ENCODE measurements around the gene CDKN3.

CDKN3 gene

DNA sequence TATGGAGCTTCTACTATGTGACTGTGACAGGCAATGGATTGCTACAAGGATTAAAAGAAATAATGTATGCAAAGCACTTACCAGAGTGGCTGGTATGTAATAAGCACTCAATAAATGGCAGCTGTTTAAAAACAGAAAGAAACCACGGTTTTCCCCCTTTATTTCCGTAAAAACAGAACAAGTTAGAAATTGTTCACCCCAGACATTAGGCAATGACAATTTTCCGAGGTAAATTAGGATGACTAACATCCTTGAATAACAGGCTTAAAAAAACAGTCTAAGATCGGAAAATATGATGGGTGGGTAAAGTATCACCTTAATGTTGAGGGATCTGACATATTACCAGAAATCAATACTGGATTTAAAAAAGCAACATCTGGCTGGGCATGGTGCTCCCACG, 65.2 kb downstream of the CDKN3 start:
- no peak for DNase-seq (ENCODE audit: low read depth, low spot score)
- POLR2A ChIA-PET, result interaction anchor here (0.6 kb wide), 1 partner anchor 1106 kb away, joined by 4 read pairs; no protein-coding TSS in a partner anchor
- CTCF ChIA-PET, result interaction anchor here (0.9 kb wide), 1 partner anchor 312 kb away, joined by 3 read pairs; no protein-coding TSS in a partner anchor
- H3K4me3 ChIP-seq (ENCODE audit: low read depth, low read length), result no peak overlapping the region
- TF ChIP-seq, protein P1, sequence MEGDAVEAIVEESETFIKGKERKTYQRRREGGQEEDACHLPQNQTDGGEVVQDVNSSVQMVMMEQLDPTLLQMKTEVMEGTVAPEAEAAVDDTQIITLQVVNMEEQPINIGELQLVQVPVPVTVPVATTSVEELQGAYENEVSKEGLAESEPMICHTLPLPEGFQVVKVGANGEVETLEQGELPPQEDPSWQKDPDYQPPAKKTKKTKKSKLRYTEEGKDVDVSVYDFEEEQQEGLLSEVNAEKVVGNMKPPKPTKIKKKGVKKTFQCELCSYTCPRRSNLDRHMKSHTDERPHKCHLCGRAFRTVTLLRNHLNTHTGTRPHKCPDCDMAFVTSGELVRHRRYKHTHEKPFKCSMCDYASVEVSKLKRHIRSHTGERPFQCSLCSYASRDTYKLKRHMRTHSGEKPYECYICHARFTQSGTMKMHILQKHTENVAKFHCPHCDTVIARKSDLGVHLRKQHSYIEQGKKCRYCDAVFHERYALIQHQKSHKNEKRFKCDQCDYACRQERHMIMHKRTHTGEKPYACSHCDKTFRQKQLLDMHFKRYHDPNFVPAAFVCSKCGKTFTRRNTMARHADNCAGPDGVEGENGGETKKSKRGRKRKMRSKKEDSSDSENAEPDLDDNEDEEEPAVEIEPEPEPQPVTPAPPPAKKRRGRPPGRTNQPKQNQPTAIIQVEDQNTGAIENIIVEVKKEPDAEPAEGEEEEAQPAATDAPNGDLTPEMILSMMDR (IDR thresholded peaks at IDR 0.05; ENCODE audit: insufficient read depth, low read length, missing control alignments), result no peak

DNA sequence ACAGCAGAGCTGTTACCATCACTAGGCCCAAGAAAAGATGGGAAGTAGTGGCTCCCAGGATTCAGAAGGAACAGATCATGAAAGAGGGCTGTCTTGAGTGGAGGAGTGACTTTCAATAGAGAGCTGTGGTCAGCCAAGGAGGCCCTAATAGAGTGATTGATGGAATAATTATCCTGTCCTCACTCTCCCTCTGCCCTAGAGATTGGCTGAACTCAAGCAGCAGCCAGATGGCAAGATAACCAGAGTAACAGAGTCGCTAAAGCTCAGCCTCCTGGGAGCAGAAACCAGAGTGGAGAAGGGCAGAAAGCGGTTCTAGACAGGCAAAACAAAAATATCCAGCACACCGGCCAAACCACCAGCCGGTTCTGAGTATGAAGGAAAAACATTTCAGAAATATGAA, 68.8 kb downstream of the CDKN3 start:
- ChIA-PET CTCF (interaction anchor here (0.6 to 2.6 kb wide), 3 partner anchors 21 to 62 kb away, joined by 3 to 10 read pairs (median 4); partner anchors contain the start of gene CNIH1), POLR2A (no interaction called here)
- no peak overlapping the region for H3K4me3 ChIP-seq (ENCODE audit: low read depth, low read length)
- no peak for DNase-seq (ENCODE audit: low read depth, low spot score)
- TF ChIP-seq, protein P1 (IDR thresholded peaks at IDR 0.05; ENCODE audit: insufficient read depth, low read length, missing control alignments), result no peak

DNA sequence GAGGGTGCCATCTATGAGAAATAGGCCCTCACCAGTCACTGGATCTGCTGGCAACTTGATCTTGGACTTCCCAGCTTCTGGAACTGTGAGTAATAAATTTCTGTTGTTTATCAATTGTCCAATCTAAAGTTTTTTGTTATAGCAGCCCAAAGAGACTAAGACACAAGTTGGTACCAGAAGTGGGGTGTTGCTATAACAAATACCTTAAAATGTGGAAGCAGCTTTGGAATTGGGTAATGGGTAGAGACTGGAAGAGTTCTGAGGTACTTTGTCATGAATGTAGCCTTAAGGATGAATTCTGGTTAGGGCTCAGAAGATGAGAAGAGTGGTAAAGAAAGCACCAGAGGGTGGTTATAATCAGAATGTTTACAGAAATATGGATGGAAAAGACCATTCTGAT, 70.5 kb downstream of the CDKN3 start:
- no peak overlapping the region for H3K4me3 ChIP-seq (ENCODE audit: low read depth, low read length)

More for the DNA sequence above, 70.5 kb downstream of the CDKN3 start:
- DNase-seq (ENCODE audit: low read depth, low spot score), result no peak
- ChIA-PET POLR2A (no interaction called here), CTCF (interaction anchor here (2.6 kb wide), 1 partner anchor 26 kb away, joined by 10 read pairs; the partner anchor contains the start of gene CNIH1)
- TF ChIP-seq, protein P1 (IDR thresholded peaks at IDR 0.05; ENCODE audit: insufficient read depth, low read length, missing control alignments), result no peak

Data from AG04449 (cell line).